ENCODE measurements around the gene GSG1L.

GSG1L gene

DNA sequence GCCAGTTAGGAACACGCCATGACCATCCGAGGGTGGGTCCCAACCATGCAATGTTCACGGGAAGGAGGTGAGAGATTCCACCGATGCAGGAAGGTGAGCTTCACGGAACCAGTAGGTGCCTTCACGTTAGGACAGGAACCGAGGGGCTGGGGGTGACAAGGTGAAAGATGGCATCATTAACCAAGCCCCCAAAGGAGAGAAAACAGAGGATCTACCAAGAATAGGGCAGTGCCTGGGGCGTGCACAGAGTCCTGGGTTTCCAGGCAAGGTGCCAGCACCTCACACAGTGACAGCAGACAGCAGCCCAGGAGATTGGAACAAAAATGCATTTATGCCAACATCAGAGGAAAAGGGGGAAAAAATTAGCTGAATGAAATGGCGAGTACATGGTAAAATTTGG, 137.9 kb downstream of the GSG1L start:
- no peak overlapping the region for H3K4me3 ChIP-seq (ENCODE audit: low read depth, low read length)
- no peak for DNase-seq (ENCODE audit: low read depth)

DNA sequence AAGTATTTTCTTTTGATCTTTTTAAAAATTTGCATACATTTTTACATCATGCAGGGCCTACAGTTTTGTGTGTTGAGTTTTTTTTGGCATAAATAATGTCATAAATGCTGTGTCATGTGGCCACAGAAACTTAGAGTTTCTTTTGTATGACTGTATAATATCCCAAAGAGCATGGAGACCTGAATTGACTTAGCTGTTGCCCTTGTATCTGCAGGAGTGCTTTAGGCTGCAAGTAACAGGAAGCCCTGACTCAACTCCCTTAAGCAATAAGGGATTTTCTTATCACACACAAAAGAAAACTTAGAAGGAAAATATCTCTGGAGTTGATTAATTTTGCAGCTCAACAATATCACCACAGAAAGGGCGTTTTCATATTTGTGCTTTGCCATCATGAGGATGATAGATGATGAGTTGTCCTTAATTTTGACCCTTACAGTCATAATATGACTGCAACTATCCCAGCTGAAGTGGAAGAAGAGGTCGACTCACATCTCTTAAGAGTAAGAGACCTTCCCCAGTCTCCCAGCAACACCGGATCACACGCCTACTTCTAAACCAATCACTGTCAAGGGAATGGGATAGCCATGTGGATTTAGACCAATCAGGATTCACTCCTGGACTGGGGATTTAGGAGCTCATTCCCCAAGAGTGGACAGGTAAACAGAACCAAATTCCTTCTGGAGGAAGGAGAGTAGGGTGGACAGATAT, 138.9 kb downstream of the GSG1L start:
- no peak for DNase-seq (ENCODE audit: low read depth)
- no peak overlapping the region for H3K4me3 ChIP-seq (ENCODE audit: low read depth, low read length)

- DNase-seq (ENCODE audit: low read depth), result no peak
- H3K4me3 ChIP-seq (ENCODE audit: low read depth, low read length), result no peak overlapping the region
Observed at GRCh38 chr16:27923751-27924150, 139.8 kb downstream of the GSG1L start.

GRCh38 chr16:27922433-27922832, 141.1 kb downstream of the GSG1L start:
- DNase-seq (ENCODE audit: low read depth), result no peak

DNA sequence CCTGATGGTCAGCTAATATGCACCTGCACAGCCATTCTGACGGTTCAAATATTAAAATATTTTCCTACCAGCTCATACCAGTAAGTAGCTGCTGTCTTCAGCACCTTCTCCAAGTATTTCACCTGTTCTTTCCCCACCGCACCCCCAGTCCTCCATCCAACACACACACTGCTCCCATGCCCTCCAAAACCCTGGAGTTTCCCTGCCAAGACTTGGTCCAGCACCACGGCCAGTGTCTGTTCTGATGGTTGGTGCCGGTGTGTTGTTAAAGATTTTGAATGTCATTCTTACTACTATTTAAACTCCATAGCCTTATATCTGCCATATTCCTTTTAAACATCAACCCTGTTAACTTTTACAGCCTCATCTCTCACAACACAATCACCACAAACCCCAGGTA, 142.4 kb downstream of the GSG1L start:
- no peak for DNase-seq (ENCODE audit: low read depth)
- H3K4me3 ChIP-seq (ENCODE audit: low read depth, low read length), result no peak overlapping the region

More at GRCh38 chr16:27922433-27922832, 141.1 kb downstream of the GSG1L start:
- H3K4me3 ChIP-seq (ENCODE audit: low read depth, low read length), result no peak overlapping the region

DNA sequence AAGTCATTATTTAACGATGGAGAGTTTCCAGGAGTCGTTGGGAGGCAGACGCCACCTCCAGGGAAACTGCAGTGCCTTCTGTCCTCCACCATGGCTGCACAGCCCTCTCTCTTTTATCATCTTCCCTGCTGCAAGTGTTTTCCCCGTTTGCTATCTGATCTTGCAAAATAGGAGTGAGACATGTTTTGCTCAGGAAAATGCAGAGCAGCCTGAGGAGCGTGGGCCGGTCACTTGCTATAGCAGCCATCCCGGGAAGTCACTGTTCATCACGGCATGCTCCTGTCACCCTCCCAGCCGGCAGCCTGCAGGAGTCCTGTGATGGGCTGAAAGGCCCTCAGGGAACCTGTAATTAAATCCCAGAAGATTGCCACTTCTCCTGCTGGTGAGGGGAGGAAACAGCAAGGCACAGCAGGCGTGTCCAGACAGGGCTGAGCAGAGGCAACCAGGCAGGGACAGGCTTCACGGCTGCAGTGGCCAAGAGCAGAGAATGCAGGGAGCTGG, 143.1 kb downstream of the GSG1L start:
- DNase-seq (ENCODE audit: low read depth), result no peak
- H3K4me3 ChIP-seq (ENCODE audit: low read depth, low read length), result no peak overlapping the region

DNA sequence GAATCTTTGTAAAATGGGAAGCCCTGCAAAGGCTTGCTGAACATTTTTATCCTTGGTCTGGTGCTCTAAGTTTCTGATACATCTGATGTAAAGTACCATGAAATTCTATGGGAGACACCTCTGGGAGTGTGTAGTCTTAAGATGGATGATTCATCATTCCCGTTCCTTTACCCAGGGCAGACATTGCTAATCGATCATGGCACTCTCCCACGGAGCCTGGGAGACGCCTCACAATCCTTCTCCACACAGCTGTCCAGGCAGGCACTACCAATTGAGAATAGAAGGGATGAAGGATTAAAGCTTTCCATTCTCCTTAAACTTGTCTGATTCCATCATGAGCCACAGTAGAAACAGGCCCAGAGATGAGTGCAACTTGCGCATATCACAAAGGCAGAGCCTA, 144.8 kb downstream of the GSG1L start:
- no peak for DNase-seq (ENCODE audit: low read depth)
- H3K4me3 ChIP-seq (ENCODE audit: low read depth, low read length), result no peak overlapping the region

- no peak overlapping the region for H3K4me3 ChIP-seq (ENCODE audit: low read depth, low read length)
- DNase-seq (ENCODE audit: low read depth), result no peak
Observed at GRCh38 chr16:27917949-27918348, 145.6 kb downstream of the GSG1L start.

DNA sequence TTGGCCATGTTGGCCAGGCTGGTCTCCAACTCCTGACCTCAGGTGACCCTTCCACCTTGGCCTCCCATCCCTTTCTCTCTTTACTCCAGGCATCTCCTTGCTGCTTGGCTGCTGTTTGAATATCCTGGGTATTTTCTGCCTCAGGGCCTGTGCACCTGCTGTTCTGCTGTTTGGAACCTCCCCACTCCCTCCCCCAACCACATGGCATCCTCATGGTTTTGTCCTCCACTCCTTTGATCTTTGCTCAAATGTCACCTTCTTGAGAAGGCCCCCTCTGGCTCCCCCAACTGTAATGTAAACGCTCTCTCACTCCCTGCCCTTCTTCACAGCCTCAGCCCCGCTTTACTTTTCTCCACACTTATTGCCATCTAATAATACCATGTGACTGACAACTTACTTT, 152.0 kb downstream of the GSG1L start:
- no peak overlapping the region for H3K4me3 ChIP-seq (ENCODE audit: low read depth, low read length)
- no peak for DNase-seq (ENCODE audit: low read depth)

- H3K4me3 ChIP-seq (ENCODE audit: low read depth, low read length), result no peak overlapping the region
- DNase-seq (ENCODE audit: low read depth), result no peak
Observed at GRCh38 chr16:27907457-27907972, 156.0 kb downstream of the GSG1L start.

DNA sequence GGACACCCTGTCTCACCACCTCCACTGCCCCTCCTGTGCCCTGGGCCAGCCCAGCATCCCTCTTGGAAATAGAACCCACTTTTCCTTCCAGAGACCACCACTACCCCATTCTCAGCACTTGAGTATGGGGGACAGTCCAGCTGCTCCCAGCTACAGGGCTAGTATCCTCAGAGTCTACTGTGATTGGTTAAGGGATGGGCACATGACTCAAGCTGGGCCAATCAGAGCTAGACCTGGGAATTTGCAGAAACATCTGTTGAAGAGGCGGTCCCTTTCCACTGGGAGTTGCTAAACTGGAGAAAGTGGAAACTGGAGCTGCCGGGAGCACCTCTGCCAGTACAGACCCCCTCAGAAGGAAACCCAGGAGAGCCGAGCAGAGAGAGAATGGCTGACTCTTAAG, 156.6 kb downstream of the GSG1L start:
- no peak for DNase-seq (ENCODE audit: low read depth)

GRCh38 chr16:27903046-27903655, 160.4 kb downstream of the GSG1L start:
- no peak for DNase-seq (ENCODE audit: low read depth)
- H3K4me3 ChIP-seq (ENCODE audit: low read depth, low read length), result no peak overlapping the region

More for the DNA sequence above, 156.6 kb downstream of the GSG1L start:
- no peak overlapping the region for H3K4me3 ChIP-seq (ENCODE audit: low read depth, low read length)

DNA sequence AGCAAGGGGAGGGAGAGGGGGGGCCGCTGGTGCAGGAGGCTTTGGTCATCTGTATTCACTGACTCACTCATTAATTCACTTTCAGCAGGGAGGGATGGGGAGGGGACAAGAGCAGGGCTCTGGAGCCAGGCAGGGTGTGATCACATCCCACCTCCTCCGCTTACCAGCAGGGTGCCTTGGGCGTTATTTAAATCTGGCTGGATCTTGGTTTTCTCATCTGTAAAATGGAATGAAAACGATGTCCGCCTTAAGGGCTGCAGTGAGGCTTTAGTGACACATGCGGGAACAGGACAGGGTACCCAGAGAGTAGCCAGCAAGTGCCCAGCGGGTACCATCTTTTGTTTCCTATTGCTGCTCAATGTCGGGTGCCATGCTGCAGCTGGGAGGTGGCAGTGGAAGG, 161.0 kb downstream of the GSG1L start:
- H3K4me3 ChIP-seq (ENCODE audit: low read depth, low read length), result no peak overlapping the region
- no peak for DNase-seq (ENCODE audit: low read depth)

DNA sequence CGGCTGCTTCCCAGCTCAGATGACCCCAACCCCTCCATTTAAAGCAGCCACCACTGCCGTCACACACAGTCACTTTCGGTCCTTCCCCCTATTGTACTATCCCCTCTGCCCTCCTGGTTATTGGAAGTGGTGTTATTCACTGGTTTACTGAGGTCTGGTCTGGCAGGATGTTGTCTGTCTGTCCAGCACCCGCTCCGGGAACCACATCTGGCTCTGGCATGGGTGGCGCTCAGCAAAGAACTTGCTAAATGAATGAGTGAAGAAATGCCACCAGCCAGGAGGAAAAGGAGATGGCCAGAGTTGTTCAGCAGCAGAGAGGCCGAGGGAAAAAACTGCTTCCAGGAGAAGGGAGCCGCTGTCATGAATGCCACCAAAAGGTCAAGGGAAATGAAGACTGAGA, 161.6 kb downstream of the GSG1L start:
- no peak overlapping the region for H3K4me3 ChIP-seq (ENCODE audit: low read depth, low read length)
- no peak for DNase-seq (ENCODE audit: low read depth)

- H3K4me3 ChIP-seq (ENCODE audit: low read depth, low read length), result no peak overlapping the region
- no peak for DNase-seq (ENCODE audit: low read depth)
Observed at GRCh38 chr16:27899736-27900135, 163.8 kb downstream of the GSG1L start.

- H3K4me3 ChIP-seq (ENCODE audit: low read depth, low read length), result no peak overlapping the region
- no peak for DNase-seq (ENCODE audit: low read depth)
Observed at GRCh38 chr16:27894386-27894785, 169.1 kb downstream of the GSG1L start.

GRCh38 chr16:27892879-27893278, 170.6 kb downstream of the GSG1L start:
- no peak overlapping the region for H3K4me3 ChIP-seq (ENCODE audit: low read depth, low read length)
- DNase-seq (ENCODE audit: low read depth), result no peak

DNA sequence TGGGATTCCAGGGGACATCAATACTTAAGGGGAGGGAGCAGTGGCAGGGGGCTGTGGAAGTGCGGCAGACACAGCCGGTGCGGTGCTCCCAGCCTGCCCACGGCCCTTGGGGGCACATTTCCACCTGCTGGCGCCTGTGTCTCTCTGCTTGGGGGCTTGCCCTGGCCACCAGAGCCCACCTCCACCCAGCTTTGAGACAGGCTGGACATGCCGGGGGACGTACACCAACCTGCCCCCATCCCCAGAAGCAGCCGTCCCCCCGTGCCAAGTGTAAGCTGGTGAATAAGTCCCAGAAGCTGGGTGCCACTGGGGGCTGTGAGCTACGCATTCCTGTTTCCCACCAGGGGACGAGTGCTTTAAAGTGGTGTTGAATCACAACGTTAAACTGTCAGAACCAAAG, 172.6 kb downstream of the GSG1L start:
- no peak for DNase-seq (ENCODE audit: low read depth)
- no peak overlapping the region for H3K4me3 ChIP-seq (ENCODE audit: low read depth, low read length)

GRCh38 chr16:27890006-27890405, 173.5 kb downstream of the GSG1L start:
- H3K4me3 ChIP-seq (ENCODE audit: low read depth, low read length), result no peak overlapping the region
- no peak for DNase-seq (ENCODE audit: low read depth)

GRCh38 chr16:27883576-27883975, 179.9 kb downstream of the GSG1L start:
- H3K4me3 ChIP-seq (ENCODE audit: low read depth, low read length), result no peak overlapping the region
- DNase-seq (ENCODE audit: low read depth), result no peak

GRCh38 chr16:27880287-27880686, 183.2 kb downstream of the GSG1L start:
- no peak overlapping the region for H3K4me3 ChIP-seq (ENCODE audit: low read depth, low read length)
- DNase-seq (ENCODE audit: low read depth), result no peak
